ENCODE measurements around the gene DZIP1.

Gene DZIP1

DNA sequence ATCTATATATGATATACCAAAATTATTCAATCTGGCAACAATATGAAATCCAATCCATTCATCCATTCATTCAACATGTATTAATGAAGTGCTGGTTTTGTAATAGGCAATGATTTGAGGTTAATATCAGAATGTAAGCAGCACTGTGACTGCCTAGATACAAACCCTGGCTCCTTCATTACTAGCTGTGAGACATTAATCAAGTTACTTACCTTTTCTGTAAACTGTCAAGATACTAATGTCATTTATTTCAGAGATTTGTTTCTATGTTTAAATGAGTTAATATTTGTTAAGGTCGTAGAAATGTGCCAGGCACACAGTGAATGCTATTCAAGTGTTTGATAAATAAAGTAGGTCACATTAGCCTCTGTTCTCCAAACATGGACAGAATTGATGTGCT is 51.0 kb downstream of the DZIP1 start:
- H3F3A ChIP-seq (ENCODE audit: insufficient read depth, low read length): no peaks in the 10 kb centered on the region
- H3K27me3 ChIP-seq (ENCODE audit: insufficient read depth, low read length): no peaks in the 10 kb centered on the region
- H3K9me3 ChIP-seq (ENCODE audit: low read length): no peaks in the 10 kb centered on the region
- H4K20me1 ChIP-seq (ENCODE audit: insufficient read depth, low read length): no peaks in the 10 kb centered on the region
- H3K4me1 ChIP-seq (ENCODE audit: insufficient read depth, low read length, severe bottlenecking): no peaks in the 10 kb centered on the region
- no peak overlapping the region for H3K4me3 ChIP-seq (ENCODE audit: low read depth, low read length, poor library complexity, severe bottlenecking)
- H3K36me3 ChIP-seq (ENCODE audit: insufficient read depth, low read length): no peaks in the 10 kb centered on the region
- TF ChIP-seq, protein P1, sequence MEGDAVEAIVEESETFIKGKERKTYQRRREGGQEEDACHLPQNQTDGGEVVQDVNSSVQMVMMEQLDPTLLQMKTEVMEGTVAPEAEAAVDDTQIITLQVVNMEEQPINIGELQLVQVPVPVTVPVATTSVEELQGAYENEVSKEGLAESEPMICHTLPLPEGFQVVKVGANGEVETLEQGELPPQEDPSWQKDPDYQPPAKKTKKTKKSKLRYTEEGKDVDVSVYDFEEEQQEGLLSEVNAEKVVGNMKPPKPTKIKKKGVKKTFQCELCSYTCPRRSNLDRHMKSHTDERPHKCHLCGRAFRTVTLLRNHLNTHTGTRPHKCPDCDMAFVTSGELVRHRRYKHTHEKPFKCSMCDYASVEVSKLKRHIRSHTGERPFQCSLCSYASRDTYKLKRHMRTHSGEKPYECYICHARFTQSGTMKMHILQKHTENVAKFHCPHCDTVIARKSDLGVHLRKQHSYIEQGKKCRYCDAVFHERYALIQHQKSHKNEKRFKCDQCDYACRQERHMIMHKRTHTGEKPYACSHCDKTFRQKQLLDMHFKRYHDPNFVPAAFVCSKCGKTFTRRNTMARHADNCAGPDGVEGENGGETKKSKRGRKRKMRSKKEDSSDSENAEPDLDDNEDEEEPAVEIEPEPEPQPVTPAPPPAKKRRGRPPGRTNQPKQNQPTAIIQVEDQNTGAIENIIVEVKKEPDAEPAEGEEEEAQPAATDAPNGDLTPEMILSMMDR (IDR thresholded peaks at IDR 0.05; ENCODE audit: low read length): no peak
- no peak for TF ChIP-seq EZH2 (IDR thresholded peaks at IDR 0.05; ENCODE audit: borderline replicate concordance, low read length)
- no peak overlapping the region for H3K9ac ChIP-seq (ENCODE audit: low read length)
- no peak overlapping the region for H3K4me2 ChIP-seq (ENCODE audit: low read length)
- H3K27ac ChIP-seq (ENCODE audit: low read depth, low read length, poor library complexity, severe bottlenecking): no peak overlapping the region
- H3K79me2 ChIP-seq (ENCODE audit: insufficient read depth, low read length): no peaks in the 10 kb centered on the region
- H2AFZ ChIP-seq (ENCODE audit: low read length): no peak overlapping the region
- no peaks in the 10 kb centered on the region for H3K9me2 ChIP-seq (ENCODE audit: low read depth, low read length)

DNA sequence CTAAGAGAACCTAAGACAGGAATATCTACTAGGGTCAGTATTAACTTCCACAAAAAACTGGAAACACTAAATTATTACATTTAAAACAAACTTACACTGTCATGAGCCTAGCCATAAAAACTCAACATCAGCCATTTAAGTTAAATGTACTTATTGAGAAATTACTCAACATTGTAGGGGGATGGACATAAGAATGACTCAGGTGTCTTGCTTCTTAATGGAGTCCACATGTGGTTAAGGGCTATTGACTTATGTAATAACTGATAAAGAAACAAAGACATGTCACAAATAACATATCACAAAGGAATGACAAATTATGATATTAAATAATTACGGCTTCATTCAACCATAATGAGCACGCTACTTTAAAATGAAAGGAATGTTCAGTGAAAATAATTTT is 55.8 kb downstream of the DZIP1 start:
- H3K4me3 ChIP-seq (ENCODE audit: low read depth, low read length, poor library complexity, severe bottlenecking): no peak overlapping the region
- H3K27ac ChIP-seq (ENCODE audit: low read depth, low read length, poor library complexity, severe bottlenecking): no peak overlapping the region
- H3K9me3 ChIP-seq (ENCODE audit: low read length): no peaks in the 10 kb centered on the region
- no peaks in the 10 kb centered on the region for H4K20me1 ChIP-seq (ENCODE audit: insufficient read depth, low read length)
- no peaks in the 10 kb centered on the region for H3K36me3 ChIP-seq (ENCODE audit: insufficient read depth, low read length)
- H3K4me2 ChIP-seq (ENCODE audit: low read length): no peak overlapping the region
- no peaks in the 10 kb centered on the region for H3K79me2 ChIP-seq (ENCODE audit: insufficient read depth, low read length)
- no peaks in the 10 kb centered on the region for H3K27me3 ChIP-seq (ENCODE audit: insufficient read depth, low read length)
- TF ChIP-seq EZH2 (IDR thresholded peaks at IDR 0.05; ENCODE audit: borderline replicate concordance, low read length): no peak
- TF ChIP-seq, protein P1 (IDR thresholded peaks at IDR 0.05; ENCODE audit: low read length): no peak
- H3K9me2 ChIP-seq (ENCODE audit: low read depth, low read length): no peaks in the 10 kb centered on the region
- H3F3A ChIP-seq (ENCODE audit: insufficient read depth, low read length): no peaks in the 10 kb centered on the region
- H3K4me1 ChIP-seq (ENCODE audit: insufficient read depth, low read length, severe bottlenecking): no peaks in the 10 kb centered on the region
- no peak overlapping the region for H2AFZ ChIP-seq (ENCODE audit: low read length)
- no peak overlapping the region for H3K9ac ChIP-seq (ENCODE audit: low read length)

DNA sequence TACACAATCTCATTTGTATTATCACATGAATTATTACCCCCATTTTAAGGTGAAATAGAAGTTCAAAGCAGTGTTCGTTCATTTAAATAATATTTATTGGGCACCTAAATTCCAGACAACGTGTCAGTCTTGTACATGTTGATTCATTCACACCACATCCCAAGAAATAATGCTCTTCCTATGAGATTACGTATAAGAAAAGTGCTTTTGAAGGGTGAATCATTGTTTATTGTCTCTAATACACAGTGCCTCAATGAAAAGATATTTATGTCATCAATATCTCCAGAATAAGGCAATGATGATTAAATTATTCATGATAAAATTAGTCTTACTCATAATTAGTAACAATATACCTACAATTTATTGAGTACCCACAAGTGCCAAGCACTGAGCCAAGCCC is 56.4 kb downstream of the DZIP1 start:
- Histone ChIP-seq H3K9me3 (ENCODE audit: low read length) (no peaks in the 10 kb centered on the region), H3K36me3 (ENCODE audit: insufficient read depth, low read length) (no peaks in the 10 kb centered on the region)

More for the DNA sequence above, 56.4 kb downstream of the DZIP1 start:
- Histone ChIP-seq H2AFZ (ENCODE audit: low read length) (no peak overlapping the region), H3K4me2 (ENCODE audit: low read length) (no peak overlapping the region), H3K9me2 (ENCODE audit: low read depth, low read length) (no peaks in the 10 kb centered on the region), H4K20me1 (ENCODE audit: insufficient read depth, low read length) (no peaks in the 10 kb centered on the region), H3K4me3 (ENCODE audit: low read depth, low read length, poor library complexity, severe bottlenecking) (no peak overlapping the region), H3K27me3 (ENCODE audit: insufficient read depth, low read length) (no peaks in the 10 kb centered on the region), H3K9ac (ENCODE audit: low read length) (no peak overlapping the region), H3K27ac (ENCODE audit: low read depth, low read length, poor library complexity, severe bottlenecking) (no peak overlapping the region), H3K4me1 (ENCODE audit: insufficient read depth, low read length, severe bottlenecking) (no peaks in the 10 kb centered on the region), H3F3A (ENCODE audit: insufficient read depth, low read length) (no peaks in the 10 kb centered on the region), H3K79me2 (ENCODE audit: insufficient read depth, low read length) (no peaks in the 10 kb centered on the region)
- no peak for TF ChIP-seq EZH2 (IDR thresholded peaks at IDR 0.05; ENCODE audit: borderline replicate concordance, low read length)
- TF ChIP-seq, protein P1 (IDR thresholded peaks at IDR 0.05; ENCODE audit: low read length): no peak
